Measurements from ENCODE around the gene RBP3. TPM values are rescaled to one million over a fixed set of nuclear protein-coding genes. Genes with fewer than 3 reads are reported as not detected.

Gene RBP3
- total and polyA plus RNA-seq, 2 of the 4 experiments (the other 2 are of a cell fraction): not detected

- Histone ChIP-seq H3K27me3 (ENCODE audit: control insufficient read depth, insufficient read depth, low read length) (peaks cover 63% of the 10 kb centered on the region), H4K8ac (ENCODE audit: low read depth in 2 of 2, low read length in 2 of 2) (no peak overlapping the region), H3K9ac (ENCODE audit: low read depth, low read length) (no peak overlapping the region), H3K56ac (ENCODE audit: extremely low read depth, insufficient read depth, low read length) (no peak overlapping the region), H2BK15ac (ENCODE audit: low read depth, low read length) (no peak overlapping the region), H4K5ac (ENCODE audit: low read depth, low read length) (no peak overlapping the region), H3K9me3 (ENCODE audit: control insufficient read depth, insufficient read depth, low read length) (no peaks in the 10 kb centered on the region), H3K23ac (ENCODE audit: low read depth, low read length) (no peak overlapping the region), H3K4ac (ENCODE audit: low read depth, low read length) (no peak overlapping the region), H3K18ac (ENCODE audit: low read depth, low read length) (no peak overlapping the region), H2AK9ac (replicated peaks; ENCODE audit: low read depth, low read length, poor library complexity) (no peak overlapping the region), H3K4me1 (ENCODE audit: control insufficient read depth, insufficient read depth, low read length) (peaks cover 2% of the 10 kb centered on the region; the same call in 1 of the 2 replicates), H2BK5ac (ENCODE audit: low read depth, low read length, poor library complexity, severe bottlenecking) (no peak overlapping the region), H2AFZ (replicated peaks; ENCODE audit: low read length, poor library complexity) (no peak overlapping the region), H4K20me1 (ENCODE audit: insufficient read depth, low read length) (no peaks in the 10 kb centered on the region), H2BK20ac (ENCODE audit: low read depth, low read length) (no peak overlapping the region), H3K4me2 (ENCODE audit: low read depth, low read length) (no peak overlapping the region), H3K27ac (ENCODE audit: insufficient read depth, low read length) (no peak overlapping the region), H2AK5ac (ENCODE audit: low read depth, low read length) (no peak overlapping the region), H3K4me3 (ENCODE audit: insufficient read depth, low read depth, low read length) (no peak overlapping the region), H4K91ac (ENCODE audit: insufficient read depth, low read depth, low read length) (no peak overlapping the region), H3K9me1 (ENCODE audit: insufficient read depth, low read length) (no peaks in the 10 kb centered on the region; the same call in 1 of the 2 replicates), H3K79me1 (ENCODE audit: low read depth in 1 of 2, low read length in 2 of 2) (no peaks in the 10 kb centered on the region), H2BK120ac (ENCODE audit: low read depth, low read length) (no peak overlapping the region), H3K14ac (replicated peaks; ENCODE audit: low read depth, low read length) (no peak overlapping the region), H3K36me3 (ENCODE audit: control insufficient read depth, insufficient read depth, low read length) (no peaks in the 10 kb centered on the region)
- ATAC-seq (ENCODE audit: low read depth) (no peak), DNase-seq (no peak)
- dilution Hi-C loops (cut with HindIII; ENCODE audit: low sequenced_read_pairs, unreplicated experiment) (no loop called here), in situ Hi-C loops (cut with MboI; ENCODE audit: low sequenced_read_pairs) (loop anchor here (5.0 to 10.0 kb wide), 2 partner anchors 1098 to 1276 kb away; no protein-coding TSS in a partner anchor), intact Hi-C loops (cut with micrococcal nuclease) (no loop called here)
- ChIA-PET CTCF (interaction anchor here (0.6 kb wide), 2 partner anchors 93 to 1098 kb away, joined by 3 read pairs; no protein-coding TSS in a partner anchor), POLR2A (ENCODE audit: unreplicated experiment) (no interaction called here)
- 79% methylated on average over 3 of the region's 8 CpGs; no CpG with 5 or more reads in 1 of the 2 experiments for WGBS, 2 experiments (ENCODE audit: extremely low coverage in 2 of 2, insufficient read length in 1 of 2)
- TF ChIP-seq RCOR1 (IDR thresholded peaks at IDR 0.05; ENCODE audit: insufficient replicate concordance, low read length) (no peak), USF2 (IDR thresholded peaks at IDR 0.05; ENCODE audit: low read depth, low read length) (no peak), SMC3 (IDR thresholded peaks at IDR 0.05; ENCODE audit: low read depth, low read length) (no peak), FOS (IDR thresholded peaks at IDR 0.05; ENCODE audit: low read depth, low read length) (no peak), MAFK (IDR thresholded peaks at IDR 0.05; ENCODE audit: low read depth, low read length) (no peak), RAD21 (IDR thresholded peaks at IDR 0.05; ENCODE audit: low read length) (no peak), ELK1 (IDR thresholded peaks at IDR 0.05; ENCODE audit: borderline replicate concordance, low read depth, low read length) (no peak), POLR2A (IDR thresholded peaks at IDR 0.05; ENCODE audit: low read depth, low read length) (no peak)
- no TSS peak for BruUV-seq (replicated peaks)
Measured at GRCh38 chr10:47380341-47381102, 32.4 kb downstream of the RBP3 start.

Data from IMR-90 (cell line).